ENCODE measurements around the gene TFIP11. TPM values are rescaled to one million over a fixed set of nuclear protein-coding genes. Genes with fewer than 3 reads are reported as not detected.

Gene TFIP11
- total RNA-seq (2013; cell fraction: nucleolus; rRNA removed), result 70.0 and 73.7 TPM in 2 replicates
- total RNA-seq (2014; rRNA removed), result 31.7 and 34.6 TPM in 2 replicates
- total RNA-seq (2014; rRNA removed; fragmentation: Illumina TruSeq; extraction: Trizol), result 28.3 and 32.2 TPM in 2 replicates
- 35.6 and 42.2 TPM in 2 replicates for total RNA-seq (2021)
- 17.4 TPM for polyA plus RNA-seq (2011; ENCODE audit: low read depth)
- polyA plus RNA-seq (2011; rRNA removed), result 36.5 and 43.3 TPM in 2 replicates
- polyA plus RNA-seq (2011; cell fraction: cytosol; rRNA removed), result 38.1 and 44.3 TPM in 2 replicates
- polyA plus RNA-seq (2011; cell fraction: nucleus; rRNA removed), result 70.3 and 74.9 TPM in 2 replicates
- polyA plus RNA-seq (2012), result 23.4 and 24.1 TPM in 2 replicates
- 27.3 and 29.4 TPM in 2 replicates for polyA plus RNA-seq (2014; fragmentation: Illumina TruSeq; extraction: Trizol)
- 10 to 100 TPM; 14.2 to 19.1 TPM for polyA plus RNA-seq (2014; fragmentation: Nextera tagmentation; extraction: Ambion mirVana)
- polyA plus RNA-seq (2014; rRNA removed), result 23.1 and 31.6 TPM in 2 replicates
- 10 to 100 TPM; 35.9 to 40.1 TPM for polyA plus RNA-seq (2016; fragmentation: Nextera tagmentation; extraction: Ambion mirVana)
- polyA minus RNA-seq (2011; rRNA and poly(A)+ RNA removed), result 66.5 and 75.2 TPM in 2 replicates
- 12.3 and 18.2 TPM in 2 replicates for polyA minus RNA-seq (2011; cell fraction: cytosol; rRNA and poly(A)+ RNA removed)
- 46.3 and 59.1 TPM in 2 replicates for polyA minus RNA-seq (2011; cell fraction: nucleus; rRNA and poly(A)+ RNA removed)
- Bru-seq, nascent RNA, result percentile 85 among the genes with signal in this experiment
- BruChase-seq, experiment 1, labeled RNA remaining after a 6-hour chase, result percentile 79 among the genes with signal in this experiment
- percentile 87 among the genes with signal in this experiment for BruChase-seq, experiment 2, labeled RNA remaining after a 2-hour chase
- long read RNA-seq, experiment 1, transcript TFIP11-204 (15 exons, 3,586 nt), result major isoform, 20 of 28 reads
- long read RNA-seq, experiment 1, partial matches to known transcripts, result 4 of 28 reads
- long read RNA-seq, experiment 1, other reads (novel, unspliced or antisense), result 1 of 28 reads
- long read RNA-seq, experiment 2, transcript TFIP11-201 (16 exons, 2,896 nt), result minor isoform, 12 of 190 reads
- long read RNA-seq, experiment 2, transcript TFIP11-204 (15 exons, 3,586 nt), result major isoform, 123 of 190 reads
- long read RNA-seq, experiment 2, partial matches to known transcripts, result 30 of 190 reads
- long read RNA-seq, experiment 2, other reads (novel, unspliced or antisense), result 25 of 190 reads

GRCh38 chr22:26512149-26512793, at the start of gene TFIP11:
TSS of gene TFIP11 (minus strand) at chr22:26512473. CDS start at chr22:26510272, 2,201 bp downstream.
- FAIRE-seq (peak; percentile 88), ATAC-seq (peak; percentile 99), DNase-seq (ENCODE audit: low read depth, low spot score) (peak; percentile 56)
- Histone ChIP-seq H2AFZ (ENCODE audit: control insufficient read depth, low read depth, low read length) (peak within 1 kb of the TSS; percentile 84), H3K27me3 (replicated peaks in 1 of 2; ENCODE audit: control insufficient read depth in 2 of 2, insufficient read depth in 2 of 2, low read length in 1 of 2) (no peaks in the 10 kb centered on the region), H3K4me3 (peak within 1 kb of the TSS; percentile 90), H3K27ac (ENCODE audit: control insufficient read depth, insufficient read depth) (peak within 1 kb of the TSS; percentile 59), H3K36me3 (ENCODE audit: control insufficient read depth in 2 of 2, insufficient read depth in 2 of 2, low read length in 1 of 2) (peaks cover 5 to 15% of the 10 kb centered on the region in 2 experiments), H3K9me3 (replicated peaks; ENCODE audit: control insufficient read depth, insufficient read depth, low read length) (no peaks in the 10 kb centered on the region), H3K4me1 (ENCODE audit: control insufficient read depth, insufficient read depth, low read length) (no peaks in the 10 kb centered on the region), H3K9ac (ENCODE audit: control insufficient read depth, insufficient read depth, low read length) (peak within 1 kb of the TSS; percentile 71), H4K20me1 (ENCODE audit: control insufficient read depth, insufficient read depth) (no peaks in the 10 kb centered on the region), H3K4me2 (ENCODE audit: control insufficient read depth, insufficient read depth) (peak within 1 kb of the TSS; percentile 98), H3K79me2 (ENCODE audit: control insufficient read depth, insufficient read depth, low read length) (peaks cover 29% of the 10 kb centered on the region)
- in situ Hi-C loops (cut with MboI), result no loop called here
- ChIA-PET POLR2A (interaction anchor here (0.9 to 2.0 kb wide), 2 partner anchors 28 to 30 kb away, joined by 3 to 8 read pairs; partner anchors contain the start of genes HPS4 and SRRD), CTCF (interaction anchor here (0.6 to 2.5 kb wide), 7 partner anchors 9 to 145 kb away, joined by 3 to 16 read pairs (median 4); no protein-coding TSS in a partner anchor), SMC1A (ENCODE audit: uncharacterized antibody, unreplicated experiment) (interaction anchor here (0.8 to 0.9 kb wide), 2 partner anchors 9 to 31 kb away, joined by 3 to 5 read pairs; no protein-coding TSS in a partner anchor), RAD21 (ENCODE audit: unreplicated experiment) (interaction anchor here (0.8 to 1.0 kb wide), 4 partner anchors 11 to 98 kb away, joined by 3 read pairs; no protein-coding TSS in a partner anchor)
- BruUV-seq (replicated peaks), result no TSS peak
- 1% methylated on average over 40 of the region's 40 CpGs for WGBS (ENCODE audit: insufficient coverage, insufficient replicate concordance, low lambda C conversion rate, missing lambda C conversion rate)
- intact Hi-C loops (cut with micrococcal nuclease; ENCODE audit: unreplicated experiment), result no loop called here
- TF ChIP-seq BACH1 (IDR thresholded peaks at IDR 0.05; ENCODE audit: borderline replicate concordance) (peak; percentile 59; the same call in 1 of the 2 replicates), EGR1 (IDR thresholded peaks at IDR 0.05; ENCODE audit: borderline replicate concordance in 1 of 2, low read depth in 2 of 2, low read length in 2 of 2) (peak in 1 of 2 experiments; percentile 29; a peak in 1 of 3 replicates), NR2C1 (IDR thresholded peaks at IDR 0.05) (peak; percentile 65), BCLAF1 (IDR thresholded peaks at IDR 0.05) (no peak), ESRRA (IDR thresholded peaks at IDR 0.05; ENCODE audit: low read length) (no peak), CHD2 (IDR thresholded peaks at IDR 0.05; ENCODE audit: borderline replicate concordance, low read depth, low read length) (peak; percentile 92), TAF1 (IDR thresholded peaks at IDR 0.05; ENCODE audit: borderline replicate concordance, low read depth, low read length) (peak; percentile 76; the same call in 1 of the 2 replicates), RUNX3 (IDR thresholded peaks at IDR 0.05; ENCODE audit: low read length) (no peak; the same call in 1 of the 2 replicates), CBX3 (IDR thresholded peaks at IDR 0.05; ENCODE audit: borderline replicate concordance, low read depth) (no peak), ZNF217 (IDR thresholded peaks at IDR 0.05) (no peak), SMAD1 (IDR thresholded peaks at IDR 0.05; ENCODE audit: low read depth, partially characterized antibody) (peak; percentile 60), CEBPZ (IDR thresholded peaks at IDR 0.05; ENCODE audit: low read depth, low read length) (0 out of 2 replicates have a peak, but pooled peaks have one; percentile 14)

Data from GM12878 (cell line).